H1 (cell line): Measurements from ENCODE around the gene TAPBPL. TPM values are rescaled to one million over a fixed set of nuclear protein-coding genes. Genes with fewer than 3 reads are reported as not detected.

Source experiments
- CHD7 ChIP-seq: fragments of 300-600 bp; sonication (generic); IDR thresholded peaks from 2 replicates; pipeline ENCODE4 v1.7.1; 2012; ENCODE audit warnings: low read length, moderate library complexity, mild to moderate bottlenecking, inconsistent platforms; ENCODE audit not compliant: insufficient replicate concordance
- ZNF274 ChIP-seq: IDR thresholded peaks from 2 replicates; pipeline ENCODE4 v1.7.0; 2012; ENCODE audit warnings: low read length, borderline replicate concordance; ENCODE audit errors: extremely low read depth
- polyA plus RNA-seq, 7 experiments: library from polyadenylated mRNA; depleted of rRNA in 3 of 7; stranded (reverse) in 5 of 7; unstranded in 2 of 7; fragments of >200 nt in 5 of 7; fragments of 200-250 nt in 2 of 7; gene quantifications; 1 replicate in 5 of 7; 2 replicates in 1 of 7; 4 replicates in 1 of 7; pipeline versions ENCODE4 v1.2.1 to v1.2.3, GENCODE V29; 2011 to 2013; ENCODE audit warnings: missing spikeins in 2 of 7, mixed read lengths in 2 of 7
- total RNA-seq: library from RNA; stranded (reverse); fragmentation: NEBNext Ultra II Directional; extraction: Animal tissue kit (Norgen Biotek cat#: 25700); gene quantifications from 2 replicates; pipeline ENCODE4 v1.2.1, GENCODE V29; 2021

The TAPBPL gene
- total and polyA plus RNA-seq, 2 of the 8 experiments (the other 6 are each of a cell fraction or from before 2014, with no cell fraction given): 0.61 to 1.5 TPM

- TF ChIP-seq CHD7 (no peak), ZNF274 (no peak)
These were observed 31.5 kb upstream of the TAPBPL start (continued) for GRCh38 chr12:6420364-6420763.
